NOMO-1 treated with DMSO at 0.1 percent for 48 hours (cell line): ENCODE measurements around the gene PTOV1.

Source experiments
- DNase-seq: peaks from one replicate; lab custom pipeline; 2025; ENCODE audit not compliant: unreplicated experiment; lab: John Stamatoyannopoulos, UW

The PTOV1 gene

GRCh38 chr19:49858088-49858985, 7.4 kb downstream of the PTOV1 start:
- no peak for DNase-seq

GRCh38 chr19:49859682-49860335, 8.8 kb downstream of the PTOV1 start:
- DNase-seq, result no peak

GRCh38 chr19:49860336-49861102, 9.6 kb downstream of the PTOV1 start:
- no peak for DNase-seq

GRCh38 chr19:49861107-49861506, 10.1 kb downstream of the PTOV1 start:
- DNase-seq, result no peak

- DNase-seq, result no peak
These were observed 10.8 kb downstream of the PTOV1 start for GRCh38 chr19:49861541-49862378.

- no peak for DNase-seq
These were observed 11.7 kb downstream of the PTOV1 start for GRCh38 chr19:49862391-49863253.

- no peak for DNase-seq
These were observed 12.4 kb downstream of the PTOV1 start for GRCh38 chr19:49863254-49863934.

GRCh38 chr19:49863935-49864320, 13.0 kb downstream of the PTOV1 start:
- no peak for DNase-seq

- DNase-seq, result peak; percentile 39
These were observed 13.9 kb downstream of the PTOV1 start for GRCh38 chr19:49864890-49865289.

GRCh38 chr19:49866933-49867782, 16.2 kb downstream of the PTOV1 start, which contains the start of gene PNKP:
TSS of gene PNKP (minus strand) at chr19:49867576. CDS start at chr19:49867204, 372 bp downstream.
- DNase-seq, result peak; percentile 96

GRCh38 chr19:49869009-49869483, 18.1 kb downstream of the PTOV1 start:
- DNase-seq, result no peak

GRCh38 chr19:49869484-49870308, 18.7 kb downstream of the PTOV1 start:
- DNase-seq, result peak; percentile 100

- DNase-seq, result no peak
These were observed 19.4 kb downstream of the PTOV1 start for GRCh38 chr19:49870309-49870901.

- DNase-seq, result no peak
These were observed 20.5 kb downstream of the PTOV1 start for GRCh38 chr19:49871349-49871985.

GRCh38 chr19:49872245-49873128, 21.5 kb downstream of the PTOV1 start:
- no peak for DNase-seq
